ENCODE measurements around the gene PUSL1. TPM values are rescaled to one million over a fixed set of nuclear protein-coding genes. Genes with fewer than 3 reads are reported as not detected.
"Not testable (repeated sequence)": the region's sequence is repeated elsewhere in the genome, so short reads cannot be mapped to it uniquely, and the experiment has no call there.

Gene PUSL1
- total RNA-seq, 2 experiments from 2014 or later: 31.3 to 57.1 TPM

DNA sequence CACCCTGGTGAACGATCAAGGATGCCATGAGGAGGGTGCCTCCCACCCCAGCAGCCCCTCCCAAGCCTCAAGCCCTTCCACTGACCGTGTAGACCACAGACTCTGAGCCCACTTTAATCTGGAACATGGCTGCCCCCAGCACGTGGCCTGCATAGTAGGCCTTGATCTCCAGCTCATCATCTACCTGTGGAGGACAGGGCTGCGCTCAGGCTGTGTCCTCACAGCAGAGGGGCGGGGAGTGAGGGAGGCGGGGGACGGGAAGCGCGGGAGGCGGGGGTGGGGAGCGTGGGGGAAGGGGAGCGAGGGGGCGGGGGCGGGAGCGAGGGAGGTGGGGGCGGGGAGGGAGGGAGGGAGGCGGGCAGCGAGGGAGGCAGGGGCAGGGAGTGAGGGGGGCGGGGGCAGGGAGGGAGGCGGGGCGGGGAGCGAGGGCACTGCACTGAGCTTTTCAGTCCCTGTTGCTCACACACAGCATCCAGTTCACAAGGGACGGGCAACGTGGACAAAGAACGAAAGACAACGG is 7.1 kb downstream of the PUSL1 start:
- Histone ChIP-seq H3K9me2 (ENCODE audit: insufficient read depth, low read length) (no peaks in the 10 kb centered on the region), H3K4me3 (ENCODE audit: low read depth, low read length, poor library complexity, severe bottlenecking) (no peak overlapping the region), H2AFZ (ENCODE audit: low read length) (no peak overlapping the region), H3K4me1 (ENCODE audit: insufficient read depth, low read length, poor library complexity, severe bottlenecking) (no peaks in the 10 kb centered on the region), H3K27ac (ENCODE audit: low read depth, low read length, poor library complexity, severe bottlenecking) (no peak overlapping the region), H3K36me3 (ENCODE audit: insufficient read depth, low read length) (peaks cover 92% of the 10 kb centered on the region), H3K4me2 (ENCODE audit: low read length) (no peak overlapping the region), H3K9me3 (ENCODE audit: low read length) (no peaks in the 10 kb centered on the region), H3K79me2 (ENCODE audit: insufficient read depth, low read depth, low read length) (peaks cover 3% of the 10 kb centered on the region; the same call in 1 of the 2 replicates), H4K20me1 (ENCODE audit: insufficient read depth, low read length) (no peaks in the 10 kb centered on the region; the same call in 1 of the 2 replicates)
- no peak for DNase-seq (ENCODE audit: low spot score)
- BruUV-seq (replicated peaks): no TSS peak
- TF ChIP-seq EZH2phosphoT487 (IDR thresholded peaks at IDR 0.05; ENCODE audit: borderline replicate concordance, low read depth, low read length): no peak
- TF ChIP-seq, protein P1, sequence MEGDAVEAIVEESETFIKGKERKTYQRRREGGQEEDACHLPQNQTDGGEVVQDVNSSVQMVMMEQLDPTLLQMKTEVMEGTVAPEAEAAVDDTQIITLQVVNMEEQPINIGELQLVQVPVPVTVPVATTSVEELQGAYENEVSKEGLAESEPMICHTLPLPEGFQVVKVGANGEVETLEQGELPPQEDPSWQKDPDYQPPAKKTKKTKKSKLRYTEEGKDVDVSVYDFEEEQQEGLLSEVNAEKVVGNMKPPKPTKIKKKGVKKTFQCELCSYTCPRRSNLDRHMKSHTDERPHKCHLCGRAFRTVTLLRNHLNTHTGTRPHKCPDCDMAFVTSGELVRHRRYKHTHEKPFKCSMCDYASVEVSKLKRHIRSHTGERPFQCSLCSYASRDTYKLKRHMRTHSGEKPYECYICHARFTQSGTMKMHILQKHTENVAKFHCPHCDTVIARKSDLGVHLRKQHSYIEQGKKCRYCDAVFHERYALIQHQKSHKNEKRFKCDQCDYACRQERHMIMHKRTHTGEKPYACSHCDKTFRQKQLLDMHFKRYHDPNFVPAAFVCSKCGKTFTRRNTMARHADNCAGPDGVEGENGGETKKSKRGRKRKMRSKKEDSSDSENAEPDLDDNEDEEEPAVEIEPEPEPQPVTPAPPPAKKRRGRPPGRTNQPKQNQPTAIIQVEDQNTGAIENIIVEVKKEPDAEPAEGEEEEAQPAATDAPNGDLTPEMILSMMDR (conservative IDR thresholded peaks at IDR 0.05; ENCODE audit: low read length): no peak
- POLR2A ChIA-PET: no interaction called here
- intact Hi-C loops (cut with micrococcal nuclease; ENCODE audit: unreplicated experiment): no loop called here
- CTCF ChIA-PET (ENCODE audit: unreplicated experiment): no interaction called here

DNA sequence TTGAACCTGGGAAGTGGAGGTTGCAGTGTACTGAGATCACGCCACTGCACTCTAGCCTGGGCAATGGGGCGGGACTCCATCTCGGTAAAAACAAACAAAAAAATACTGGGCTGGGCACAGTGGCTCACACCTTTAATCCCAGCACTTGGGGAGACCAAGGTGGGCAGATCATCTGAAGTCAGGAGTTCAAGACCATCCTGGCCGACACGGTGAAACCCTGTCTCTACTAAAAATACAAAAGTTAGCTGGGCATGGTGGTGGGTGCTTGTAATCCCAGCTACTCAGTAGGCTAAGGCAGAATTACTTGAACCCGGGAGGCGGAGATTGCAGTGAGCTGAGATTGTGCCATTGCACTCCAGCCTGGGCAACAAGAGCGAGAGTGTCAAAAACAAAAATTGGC is 7.8 kb downstream of the PUSL1 start:
- H3K4me2 ChIP-seq (ENCODE audit: low read length); H3K4me3 ChIP-seq (ENCODE audit: low read depth, low read length, poor library complexity, severe bottlenecking); H3K9me3 ChIP-seq (ENCODE audit: low read length); H3K79me2 ChIP-seq (ENCODE audit: insufficient read depth, low read depth, low read length); DNase-seq (ENCODE audit: low spot score); intact Hi-C loops (cut with micrococcal nuclease; ENCODE audit: unreplicated experiment); H2AFZ ChIP-seq (ENCODE audit: low read length); H3K27ac ChIP-seq (ENCODE audit: low read depth, low read length, poor library complexity, severe bottlenecking); BruUV-seq (replicated peaks); H3K4me1 ChIP-seq (ENCODE audit: insufficient read depth, low read length, poor library complexity, severe bottlenecking); H3K9me2 ChIP-seq (ENCODE audit: insufficient read depth, low read length); H4K20me1 ChIP-seq (ENCODE audit: insufficient read depth, low read length); CTCF ChIA-PET (ENCODE audit: unreplicated experiment): not testable (repeated sequence)
- POLR2A ChIA-PET: interaction anchor here (0.5 kb wide), 1 partner anchor 299 kb away, joined by 3 read pairs; no protein-coding TSS in a partner anchor
- peaks cover 92% of the 10 kb centered on the region for H3K36me3 ChIP-seq (ENCODE audit: insufficient read depth, low read length)

DNA sequence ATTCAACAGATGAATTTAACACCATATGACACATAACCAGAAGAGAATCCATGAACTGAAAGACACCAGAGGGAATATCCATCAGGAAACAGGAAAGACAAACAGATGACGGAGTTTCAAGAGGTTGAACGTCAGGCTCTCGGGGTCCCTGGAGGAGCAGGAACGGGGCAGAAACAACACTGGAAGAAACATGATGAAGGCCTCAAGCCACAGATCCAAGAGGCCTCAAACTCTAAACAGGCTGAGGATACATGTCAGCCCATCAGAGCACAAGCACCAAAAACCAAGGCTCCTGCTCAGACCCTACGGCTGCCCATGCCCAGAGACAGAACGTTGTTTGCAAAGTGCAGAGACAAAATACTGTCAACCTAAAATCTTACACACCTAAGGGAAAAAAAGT is 9.0 kb downstream of the PUSL1 start:
- peaks cover 92% of the 10 kb centered on the region for H3K36me3 ChIP-seq (ENCODE audit: insufficient read depth, low read length)
- TF ChIP-seq, protein P1 (conservative IDR thresholded peaks at IDR 0.05; ENCODE audit: low read length): no peak
- no peak for TF ChIP-seq EZH2phosphoT487 (IDR thresholded peaks at IDR 0.05; ENCODE audit: borderline replicate concordance, low read depth, low read length)
- H3K27ac ChIP-seq (ENCODE audit: low read depth, low read length, poor library complexity, severe bottlenecking): no peak overlapping the region
- H3K4me1 ChIP-seq (ENCODE audit: insufficient read depth, low read length, poor library complexity, severe bottlenecking): no peaks in the 10 kb centered on the region
- TSS peak; percentile 81 for BruUV-seq (replicated peaks)
- no peak overlapping the region for H2AFZ ChIP-seq (ENCODE audit: low read length)
- H3K79me2 ChIP-seq (ENCODE audit: insufficient read depth, low read depth, low read length): peaks cover 19% of the 10 kb centered on the region; the same call in 1 of the 2 replicates
- no peak for DNase-seq (ENCODE audit: low spot score)
- intact Hi-C loops (cut with micrococcal nuclease; ENCODE audit: unreplicated experiment): no loop called here
- ChIA-PET POLR2A (no interaction called here), CTCF (ENCODE audit: unreplicated experiment) (no interaction called here)
- H3K4me2 ChIP-seq (ENCODE audit: low read length): no peak overlapping the region
- no peaks in the 10 kb centered on the region for H3K9me3 ChIP-seq (ENCODE audit: low read length)
- no peak overlapping the region for H3K4me3 ChIP-seq (ENCODE audit: low read depth, low read length, poor library complexity, severe bottlenecking)
- H3K9me2 ChIP-seq (ENCODE audit: insufficient read depth, low read length): no peaks in the 10 kb centered on the region
- H4K20me1 ChIP-seq (ENCODE audit: insufficient read depth, low read length): no peaks in the 10 kb centered on the region; the same call in 1 of the 2 replicates
